SK-N-SH (cell line): ENCODE measurements around the gene LHFPL6. TPM values are rescaled to one million over a fixed set of nuclear protein-coding genes. Genes with fewer than 3 reads are reported as not detected.
A peak's percentile ranks its signal among the peaks of the same experiment; 100 is the strongest.

ENCODE experiments used
- CTCF ChIA-PET: fragments of 300-600, 350-600 bp; formaldehyde crosslinking; extraction: SDS; loops from one replicate; lab custom pipeline; 2021; lab: Yijun Ruan, JAX
- POLR2A ChIA-PET: fragments of 350-600 bp; sonication (Branson Sonifier 250); formaldehyde crosslinking; extraction: SDS; loops from one replicate; lab custom pipeline; 2020; ENCODE audit warnings: antibody characterized with exemption, inconsistent platforms; lab: Yijun Ruan, JAX
- DNase-seq: peaks from one replicate; pipeline ENCODE4 v3.0.0; 2012
- H2AFZ ChIP-seq: fragments of 200-600 bp; sonication (generic); 2 replicates; pipeline ENCODE4 v1.8.1; 2016; ENCODE audit warnings: antibody characterized with exemption, mild to moderate bottlenecking, low read depth
- H3F3A ChIP-seq: fragments of 200-600 bp; sonication (generic); replicated peaks from 2 replicates; pipeline ENCODE3; 2016; ENCODE audit warnings: antibody characterized with exemption, mild to moderate bottlenecking; ENCODE audit not compliant: insufficient read depth
- H3K27ac ChIP-seq, 2 experiments: fragments of 200-500 bp in 1 of 2; fragments of 200-600 bp in 1 of 2; sonication (Bioruptor generic) in 1 of 2; sonication (generic), shearing (Covaris generic) in 1 of 2; 2 replicates each; pipeline versions ENCODE4 v1.5.1 to v1.6.1; 2014 to 2016; ENCODE audit warnings: low read depth in 2 of 2, inconsistent platforms in 1 of 2, low read length in 1 of 2, mild to moderate bottlenecking in 1 of 2, mixed read lengths in 1 of 2
- H3K27me3 ChIP-seq: fragments of 200-600 bp; sonication (generic), shearing (Covaris generic); 2 replicates; pipeline ENCODE4 v1.6.1; 2016; ENCODE audit warnings: mixed run types; ENCODE audit not compliant: insufficient read depth
- H3K36me3 ChIP-seq, 2 experiments: fragments of 200-500 bp in 1 of 2; fragments of 200-600 bp in 1 of 2; sonication (Bioruptor generic) in 1 of 2; sonication (generic) in 1 of 2; replicated peaks in 1 of 2; 2 replicates each; pipeline versions ENCODE3 to v1.5.1; 2014 to 2016; ENCODE audit warnings: low read length in 1 of 2, mild to moderate bottlenecking in 1 of 2; ENCODE audit not compliant: insufficient read depth in 2 of 2, control insufficient read depth in 1 of 2
- H3K4me1 ChIP-seq, 2 experiments: fragments of 200-500 bp in 1 of 2; fragments of 200-600 bp in 1 of 2; sonication (Bioruptor generic) in 1 of 2; sonication (generic), shearing (Covaris generic) in 1 of 2; 2 replicates each; pipeline versions ENCODE4 v1.5.1 to v1.6.1; 2014 to 2016; ENCODE audit warnings: low read depth in 1 of 2, low read length in 1 of 2, mixed run types in 1 of 2; ENCODE audit not compliant: insufficient read depth in 2 of 2, control insufficient read depth in 1 of 2
- H3K4me2 ChIP-seq: fragments of 200-600 bp; sonication (generic), shearing (Covaris generic); 2 replicates; pipeline ENCODE4 v1.6.1; 2017; ENCODE audit warnings: mixed run types
- H3K4me3 ChIP-seq, 2 experiments: fragments of 200-500 bp in 1 of 2; fragments of 200-600 bp in 1 of 2; sonication (Bioruptor generic) in 1 of 2; sonication (generic), shearing (Covaris generic) in 1 of 2; 2 replicates each; pipeline versions ENCODE4 v1.5.1 to v1.8.1; 2014 to 2016; ENCODE audit warnings: low read depth in 2 of 2, inconsistent platforms in 1 of 2, low read length in 1 of 2, mild to moderate bottlenecking in 1 of 2, mixed read lengths in 1 of 2, moderate library complexity in 1 of 2
- H3K79me2 ChIP-seq: fragments of 200-600 bp; sonication (generic); 2 replicates; pipeline ENCODE4 v1.8.1; 2017; ENCODE audit warnings: mild to moderate bottlenecking; ENCODE audit not compliant: insufficient read depth
- H3K9ac ChIP-seq: fragments of 200-600 bp; sonication (generic); 2 replicates; pipeline ENCODE4 v1.6.1; 2017; ENCODE audit warnings: mixed run types
- H3K9me2 ChIP-seq: fragments of 200-600 bp; sonication (generic); 2 replicates; pipeline ENCODE4 v1.6.1; 2017; ENCODE audit warnings: mixed run types
- H3K9me3 ChIP-seq: fragments of 200-600 bp; sonication (generic); 2 replicates; pipeline ENCODE4 v1.6.1; 2017; ENCODE audit warnings: mixed run types, mild to moderate bottlenecking, moderate library complexity
- H4K20me1 ChIP-seq: fragments of 200-600 bp; sonication (generic); 2 replicates; pipeline ENCODE4 v1.6.1; 2017; ENCODE audit warnings: mild to moderate bottlenecking, mixed run types; ENCODE audit not compliant: insufficient read depth
- CHD2 ChIP-seq: fragments of 150-350 bp; IDR thresholded peaks from 2 replicates; pipeline ENCODE4 v1.6.1; 2018; ENCODE audit warnings: low read length; ENCODE audit not compliant: partially characterized antibody
- EZH2phosphoT487 ChIP-seq: fragments of 200-600 bp; sonication (generic); IDR thresholded peaks from 2 replicates; pipeline ENCODE4 v1.6.1; 2017; ENCODE audit warnings: low read depth, mixed run types, mild to moderate bottlenecking, antibody characterized with exemption, moderate library complexity, borderline replicate concordance
- FOSL2 ChIP-seq: IDR thresholded peaks from 2 replicates; pipeline ENCODE4 v1.4.0; 2012; ENCODE audit warnings: low read depth, mild to moderate bottlenecking, moderate library complexity, borderline replicate concordance
- FOXJ3 ChIP-seq: sonication (generic); formaldehyde crosslinking; IDR thresholded peaks from 2 replicates; pipeline ENCODE4 v1.5.1; 2020; ENCODE audit warnings: mild to moderate bottlenecking, missing genetic modification reagents
- GATA2 ChIP-seq: sonication (generic); formaldehyde crosslinking; IDR thresholded peaks from 2 replicates; pipeline ENCODE4 v1.5.0; 2020; ENCODE audit warnings: mild to moderate bottlenecking, missing genetic modification reagents
- JUND ChIP-seq: IDR thresholded peaks from 2 replicates; pipeline ENCODE4 v1.4.0; 2012
- MXI1 ChIP-seq: IDR thresholded peaks from 2 replicates; pipeline ENCODE4 v1.6.1; 2012; ENCODE audit warnings: mild to moderate bottlenecking, low read depth, low read length, improper control_type of control experiment
- NRF1 ChIP-seq: IDR thresholded peaks from 2 replicates; pipeline ENCODE4 v1.6.1; 2012; ENCODE audit warnings: low read depth, mild to moderate bottlenecking, low read length
- POLR2AphosphoS5 ChIP-seq: IDR thresholded peaks from 2 replicates; pipeline ENCODE4 v1.6.1; 2012; ENCODE audit warnings: low read depth, low read length
- RAD21 ChIP-seq: IDR thresholded peaks from 2 replicates; pipeline ENCODE4 v1.6.1; 2012; ENCODE audit warnings: mild to moderate bottlenecking, low read length
- RFX5 ChIP-seq: IDR thresholded peaks from 2 replicates; pipeline ENCODE4 v1.6.1; 2012; ENCODE audit warnings: mild to moderate bottlenecking, improper control_type of control experiment, low read length
- RXRA ChIP-seq: IDR thresholded peaks from 2 replicates; pipeline ENCODE4 v1.4.0; 2012; ENCODE audit warnings: low read depth, mild to moderate bottlenecking, borderline replicate concordance
- TAF1 ChIP-seq: IDR thresholded peaks from 2 replicates; pipeline ENCODE4 v1.6.1; 2012; ENCODE audit warnings: low read depth, mild to moderate bottlenecking, low read length, moderate library complexity, borderline replicate concordance
- TCF12 ChIP-seq: IDR thresholded peaks from 2 replicates; pipeline ENCODE4 v1.4.0; 2012
- TEAD4 ChIP-seq: IDR thresholded peaks from 2 replicates; pipeline ENCODE4 v1.4.0; 2012; ENCODE audit warnings: mild to moderate bottlenecking, borderline replicate concordance; ENCODE audit not compliant: insufficient read depth
- USF1 ChIP-seq: IDR thresholded peaks from 2 replicates; pipeline ENCODE4 v1.4.0; 2012; ENCODE audit warnings: low read depth, borderline replicate concordance
- WGBS: methylation state at CpG from one replicate; pipeline ENCODE4 v1.1.6; 2017; ENCODE audit warnings: low lambda C conversion rate; 5-methylcytosine and 5-hydroxymethylcytosine counted together
- polyA plus RNA-seq, 3 experiments: library from polyadenylated mRNA; depleted of rRNA; stranded (reverse); fragments of >200 nt; gene quantifications; 2 replicates each; pipeline ENCODE4 v1.2.3, GENCODE V29; 2012
- TF ChIP-seq, protein P1 (sequence below): fragments of 200-600 bp; sonication (generic); IDR thresholded peaks from 2 replicates; pipeline ENCODE4 v1.6.1; 2017; ENCODE audit warnings: antibody characterized with exemption, mild to moderate bottlenecking, moderate library complexity
- TF ChIP-seq, protein P2 (sequence below): IDR thresholded peaks from 2 replicates; pipeline ENCODE4; 2012
- TF ChIP-seq, protein P3 (sequence below): fragments of 150-350 bp; IDR thresholded peaks from 2 replicates; pipeline ENCODE4 v1.6.1; 2016; ENCODE audit warnings: mild to moderate bottlenecking, low read depth, low read length

The LHFPL6 gene
- polyA plus RNA-seq, 1 of the 3 experiments (the other 2 are of a cell fraction), result 22.2 TPM

DNA sequence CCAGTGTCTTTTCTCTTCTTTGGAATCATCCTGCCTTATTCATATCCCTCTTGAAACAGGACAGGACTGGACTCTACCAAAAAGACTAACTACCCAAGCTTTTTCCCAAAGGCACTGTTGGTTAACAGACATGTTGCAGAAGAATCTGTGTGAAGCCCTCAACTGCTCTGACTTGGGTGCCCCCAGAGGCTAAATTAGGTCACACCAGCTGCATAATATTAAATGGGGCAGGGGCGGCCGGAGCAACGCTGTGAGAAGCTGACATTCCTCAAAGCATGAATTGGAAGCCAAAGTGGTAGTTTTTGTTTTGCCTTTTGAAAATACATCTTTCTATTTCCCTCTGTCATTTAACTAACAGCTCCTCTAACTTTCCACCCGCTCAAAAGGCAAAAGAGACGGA lies 185.9 kb downstream of the LHFPL6 start:
- ChIA-PET CTCF (interaction anchor here (1.3 to 4.2 kb wide), 5 partner anchors 17 to 199 kb away, joined by 4 to 48 read pairs (median 6); partner anchors contain the start of gene LHFPL6), POLR2A (no interaction called here)
- Histone ChIP-seq H3K4me1 (peaks cover 0 to 3% of the 10 kb centered on the region in 2 experiments; a peak in 2 of 4 replicates), H3F3A (no peaks in the 10 kb centered on the region), H2AFZ (no peak overlapping the region), H3K27me3 (no peaks in the 10 kb centered on the region), H3K36me3 (no peaks in the 10 kb centered on the region), H3K79me2 (no peaks in the 10 kb centered on the region), H3K9me2 (no peaks in the 10 kb centered on the region), H3K9ac (no peak overlapping the region), H3K27ac (no peak overlapping the region), H3K4me2 (no peak overlapping the region), H3K4me3 (no peak overlapping the region), H3K9me3 (no peaks in the 10 kb centered on the region), H4K20me1 (no peaks in the 10 kb centered on the region)
- no peak for TF ChIP-seq TEAD4
- TF ChIP-seq JUND, result no peak
- TF ChIP-seq, protein P1, sequence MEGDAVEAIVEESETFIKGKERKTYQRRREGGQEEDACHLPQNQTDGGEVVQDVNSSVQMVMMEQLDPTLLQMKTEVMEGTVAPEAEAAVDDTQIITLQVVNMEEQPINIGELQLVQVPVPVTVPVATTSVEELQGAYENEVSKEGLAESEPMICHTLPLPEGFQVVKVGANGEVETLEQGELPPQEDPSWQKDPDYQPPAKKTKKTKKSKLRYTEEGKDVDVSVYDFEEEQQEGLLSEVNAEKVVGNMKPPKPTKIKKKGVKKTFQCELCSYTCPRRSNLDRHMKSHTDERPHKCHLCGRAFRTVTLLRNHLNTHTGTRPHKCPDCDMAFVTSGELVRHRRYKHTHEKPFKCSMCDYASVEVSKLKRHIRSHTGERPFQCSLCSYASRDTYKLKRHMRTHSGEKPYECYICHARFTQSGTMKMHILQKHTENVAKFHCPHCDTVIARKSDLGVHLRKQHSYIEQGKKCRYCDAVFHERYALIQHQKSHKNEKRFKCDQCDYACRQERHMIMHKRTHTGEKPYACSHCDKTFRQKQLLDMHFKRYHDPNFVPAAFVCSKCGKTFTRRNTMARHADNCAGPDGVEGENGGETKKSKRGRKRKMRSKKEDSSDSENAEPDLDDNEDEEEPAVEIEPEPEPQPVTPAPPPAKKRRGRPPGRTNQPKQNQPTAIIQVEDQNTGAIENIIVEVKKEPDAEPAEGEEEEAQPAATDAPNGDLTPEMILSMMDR, result peak; percentile 43
- TF ChIP-seq TAF1, result no peak
- no peak for TF ChIP-seq RFX5
- DNase-seq, result peak; percentile 18
- WGBS, result 81% methylated on average over 5 of the region's 5 CpGs

- Histone ChIP-seq H3K9me3 (no peaks in the 10 kb centered on the region), H3K36me3 (no peaks in the 10 kb centered on the region), H3K4me2 (no peak overlapping the region), H3K79me2 (no peaks in the 10 kb centered on the region), H3K4me1 (peaks cover 0 to 3% of the 10 kb centered on the region in 2 experiments; a peak in 2 of 4 replicates), H3F3A (no peaks in the 10 kb centered on the region), H3K27me3 (no peaks in the 10 kb centered on the region), H3K9ac (no peak overlapping the region), H3K9me2 (no peaks in the 10 kb centered on the region), H3K4me3 (no peak overlapping the region), H3K27ac (no peak overlapping the region), H4K20me1 (no peaks in the 10 kb centered on the region), H2AFZ (no peak overlapping the region)
- peak; percentile 30 for DNase-seq
- 69% methylated on average over 8 of the region's 8 CpGs for WGBS
- CTCF ChIA-PET, result interaction anchor here (0.9 to 4.2 kb wide), 15 partner anchors 9 to 353 kb away, joined by 3 to 48 read pairs (median 4); partner anchors contain the start of gene LHFPL6
- POLR2A ChIA-PET, result no interaction called here
- TF ChIP-seq RFX5 (no peak), RAD21 (peak; percentile 73), FOSL2 (no peak), CHD2 (no peak), RXRA (no peak), NRF1 (no peak), FOXJ3 (CRISPR knock-in tag) (no peak), POLR2AphosphoS5 (no peak), MXI1 (no peak), EZH2phosphoT487 (no peak), USF1 (no peak), TAF1 (no peak), TEAD4 (no peak), TCF12 (no peak), GATA2 (CRISPR knock-in tag) (no peak)
- TF ChIP-seq, protein P2, sequence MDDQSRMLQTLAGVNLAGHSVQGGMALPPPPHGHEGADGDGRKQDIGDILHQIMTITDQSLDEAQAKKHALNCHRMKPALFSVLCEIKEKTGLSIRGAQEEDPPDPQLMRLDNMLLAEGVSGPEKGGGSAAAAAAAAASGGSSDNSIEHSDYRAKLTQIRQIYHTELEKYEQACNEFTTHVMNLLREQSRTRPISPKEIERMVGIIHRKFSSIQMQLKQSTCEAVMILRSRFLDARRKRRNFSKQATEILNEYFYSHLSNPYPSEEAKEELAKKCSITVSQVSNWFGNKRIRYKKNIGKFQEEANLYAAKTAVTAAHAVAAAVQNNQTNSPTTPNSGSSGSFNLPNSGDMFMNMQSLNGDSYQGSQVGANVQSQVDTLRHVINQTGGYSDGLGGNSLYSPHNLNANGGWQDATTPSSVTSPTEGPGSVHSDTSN, result no peak
- TF ChIP-seq, protein P1, result peak; percentile 67
- TF ChIP-seq, protein P3, sequence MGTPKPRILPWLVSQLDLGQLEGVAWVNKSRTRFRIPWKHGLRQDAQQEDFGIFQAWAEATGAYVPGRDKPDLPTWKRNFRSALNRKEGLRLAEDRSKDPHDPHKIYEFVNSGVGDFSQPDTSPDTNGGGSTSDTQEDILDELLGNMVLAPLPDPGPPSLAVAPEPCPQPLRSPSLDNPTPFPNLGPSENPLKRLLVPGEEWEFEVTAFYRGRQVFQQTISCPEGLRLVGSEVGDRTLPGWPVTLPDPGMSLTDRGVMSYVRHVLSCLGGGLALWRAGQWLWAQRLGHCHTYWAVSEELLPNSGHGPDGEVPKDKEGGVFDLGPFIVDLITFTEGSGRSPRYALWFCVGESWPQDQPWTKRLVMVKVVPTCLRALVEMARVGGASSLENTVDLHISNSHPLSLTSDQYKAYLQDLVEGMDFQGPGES, result no peak
Measured at GRCh38 chr13:39415008-39415802, 187.8 kb downstream of the LHFPL6 start.
